Measurements from ENCODE around the gene IRF5. TPM values are rescaled to one million over a fixed set of nuclear protein-coding genes. Genes with fewer than 3 reads are reported as not detected.
A peak's percentile ranks its signal among the peaks of the same experiment; 100 is the strongest.

IRF5 gene
- total RNA-seq, 2 experiments from 2014 or later = 8.2 to 21.9 TPM

GRCh38 chr7:128944487-128945236, 6.9 kb downstream of the IRF5 start:
- no peaks in the 10 kb centered on the region for H3K9me3 ChIP-seq (ENCODE audit: low read length)
- intact Hi-C loops (cut with micrococcal nuclease; ENCODE audit: unreplicated experiment) = no loop called here
- no peaks in the 10 kb centered on the region for H3K79me2 ChIP-seq (ENCODE audit: insufficient read depth, low read depth, low read length)
- no peak overlapping the region for H3K4me2 ChIP-seq (ENCODE audit: low read length)
- no peaks in the 10 kb centered on the region for H4K20me1 ChIP-seq (ENCODE audit: insufficient read depth, low read length)
- ChIA-PET POLR2A (interaction anchor here (0.6 to 2.2 kb wide), 3 partner anchors 10 to 22 kb away, joined by 3 to 7 read pairs (median 4); no protein-coding TSS in a partner anchor), CTCF (ENCODE audit: unreplicated experiment) (no interaction called here)
- no peaks in the 10 kb centered on the region for H3K9me2 ChIP-seq (ENCODE audit: insufficient read depth, low read length)
- H2AFZ ChIP-seq (ENCODE audit: low read length) = no peak overlapping the region
- TSS peak; percentile 55 for BruUV-seq (replicated peaks)
- DNase-seq (ENCODE audit: low spot score) = no peak
- H3K4me3 ChIP-seq (ENCODE audit: low read depth, low read length, poor library complexity, severe bottlenecking) = no peak overlapping the region
- H3K36me3 ChIP-seq (ENCODE audit: insufficient read depth, low read length) = peaks cover 4% of the 10 kb centered on the region; the same call in 1 of the 2 replicates
- TF ChIP-seq EZH2phosphoT487 (IDR thresholded peaks at IDR 0.05; ENCODE audit: borderline replicate concordance, low read depth, low read length) (no peak), CTCF (conservative IDR thresholded peaks at IDR 0.05; ENCODE audit: low read length) (no peak)
- H3K27ac ChIP-seq (ENCODE audit: low read depth, low read length, poor library complexity, severe bottlenecking) = no peak overlapping the region
- peaks cover 21% of the 10 kb centered on the region for H3K4me1 ChIP-seq (ENCODE audit: insufficient read depth, low read length, poor library complexity, severe bottlenecking)

- intact Hi-C loops (cut with micrococcal nuclease; ENCODE audit: unreplicated experiment) = no loop called here
- ChIA-PET POLR2A (interaction anchor here (0.6 kb wide), 1 partner anchor 1346 kb away, joined by 3 read pairs; no protein-coding TSS in a partner anchor), CTCF (ENCODE audit: unreplicated experiment) (no interaction called here)
- H3K79me2 ChIP-seq (ENCODE audit: insufficient read depth, low read depth, low read length) = no peaks in the 10 kb centered on the region
- H3K4me2 ChIP-seq (ENCODE audit: low read length) = no peak overlapping the region
- no peak overlapping the region for H3K27ac ChIP-seq (ENCODE audit: low read depth, low read length, poor library complexity, severe bottlenecking)
- H3K36me3 ChIP-seq (ENCODE audit: insufficient read depth, low read length) = peaks cover 14% of the 10 kb centered on the region
- peaks cover 9% of the 10 kb centered on the region for H3K4me1 ChIP-seq (ENCODE audit: insufficient read depth, low read length, poor library complexity, severe bottlenecking)
- no peaks in the 10 kb centered on the region for H4K20me1 ChIP-seq (ENCODE audit: insufficient read depth, low read length)
- no TSS peak for BruUV-seq (replicated peaks)
- TF ChIP-seq CTCF (conservative IDR thresholded peaks at IDR 0.05; ENCODE audit: low read length) (no peak), EZH2phosphoT487 (IDR thresholded peaks at IDR 0.05; ENCODE audit: borderline replicate concordance, low read depth, low read length) (no peak)
- no peak for DNase-seq (ENCODE audit: low spot score)
- no peaks in the 10 kb centered on the region for H3K9me2 ChIP-seq (ENCODE audit: insufficient read depth, low read length)
- no peak overlapping the region for H2AFZ ChIP-seq (ENCODE audit: low read length)
- no peaks in the 10 kb centered on the region for H3K9me3 ChIP-seq (ENCODE audit: low read length)
- H3K4me3 ChIP-seq (ENCODE audit: low read depth, low read length, poor library complexity, severe bottlenecking) = no peak overlapping the region
Observed at GRCh38 chr7:128945668-128946366, 8.1 kb downstream of the IRF5 start.

Measured in OCI-LY7 (cell line).